HCT116 (cell line): Measurements from ENCODE around the gene VAV1. TPM values are rescaled to one million over a fixed set of nuclear protein-coding genes. Genes with fewer than 3 reads are reported as not detected.

Experiments used
- ATAC-seq: fragments of 200-7000 bp; cut with Tn5 transposase; 2 replicates; pipeline ENCODE4 v1.9.1; 2020; ENCODE audit warnings: mild to moderate bottlenecking, moderate library complexity
- BruUV-seq: library from RNA; stranded (reverse); fragments of 400-500 nt; replicated peaks from 2 replicates; lab custom pipeline; 2021; lab: Mats Ljungman, UMichigan
- CTCF ChIA-PET: fragments of 300-600 bp; sonication (Branson Sonifier 250); formaldehyde crosslinking; loops from one replicate; lab custom pipeline; 2021; ENCODE audit warnings: antibody characterized with exemption; lab: Charles Lee
- POLR2A ChIA-PET: fragments of 300-600, 350-600 bp; sonication (Branson Sonifier 250); formaldehyde crosslinking; loops from one replicate; lab custom pipeline; 2021; ENCODE audit warnings: antibody characterized with exemption; lab: Charles Lee
- RAD21 ChIA-PET, 2 experiments: fragments of 300-600 bp; sonication (Branson Sonifier 250); formaldehyde crosslinking; loops; one replicate each; lab custom pipeline; 2023; ENCODE audit warnings: low total read pairs in 2 of 2; ENCODE audit not compliant: uncharacterized antibody in 2 of 2, unreplicated experiment in 2 of 2, low non-redundant PET in 1 of 2; lab: Charles Lee
- DNase-seq: peaks from one replicate; pipeline ENCODE4 v3.0.0-alpha.2; 2010; ENCODE audit warnings: low read depth, low spot score
- H2AFZ ChIP-seq: fragments of 200-600 bp; shearing (Covaris generic), sonication (generic); 2 replicates; pipeline ENCODE4 v1.6.1; 2017; ENCODE audit warnings: low read depth, mixed run types, mixed read lengths, antibody characterized with exemption, low read length; ENCODE audit not compliant: poor library complexity, severe bottlenecking
- H3K27ac ChIP-seq: 2 replicates; pipeline ENCODE4 v1.5.1; 2012; ENCODE audit warnings: low read depth, low read length
- H3K27me3 ChIP-seq: fragments of 200-600 bp; sonication (generic); 2 replicates; pipeline ENCODE4 v1.6.1; 2016; ENCODE audit warnings: mixed run types, low read length, mixed read lengths; ENCODE audit not compliant: insufficient read depth
- H3K36me3 ChIP-seq, 2 experiments: fragments of 200-500 bp in 1 of 2; fragments of 200-600 bp in 1 of 2; sonication (Bioruptor generic) in 1 of 2; sonication (generic) in 1 of 2; 2 replicates each; pipeline versions ENCODE4 v1.5.1 to v1.6.1; 2014 to 2016; ENCODE audit warnings: low read length in 2 of 2, inconsistent platforms in 1 of 2, mixed read lengths in 1 of 2, mixed run types in 1 of 2; ENCODE audit not compliant: insufficient read depth in 2 of 2, control insufficient read depth in 1 of 2
- H3K4me1 ChIP-seq, 2 experiments: fragments of 200-600 bp in 1 of 2; sonication (generic) in 1 of 2; 2 replicates each; pipeline versions ENCODE4 v1.5.1 to v1.6.1; 2012 to 2017; ENCODE audit warnings: low read length in 2 of 2, inconsistent platforms in 1 of 2, mild to moderate bottlenecking in 1 of 2, mixed read lengths in 1 of 2, mixed run types in 1 of 2, moderate library complexity in 1 of 2; ENCODE audit not compliant: insufficient read depth in 2 of 2, control insufficient read depth in 1 of 2
- H3K4me2 ChIP-seq: fragments of 200-600 bp; sonication (generic); 2 replicates; pipeline ENCODE4 v1.6.1; 2017; ENCODE audit warnings: mixed run types, low read length, mixed read lengths
- H3K4me3 ChIP-seq, 2 experiments: fragments of 200-600 bp in 1 of 2; sonication (generic) in 1 of 2; replicated peaks in 1 of 2; 2 replicates each; pipeline ENCODE4 v1.5.1; 2011 to 2016; ENCODE audit warnings: low read length in 2 of 2, control low read depth in 1 of 2, low read depth in 1 of 2, mild to moderate bottlenecking in 1 of 2, mixed read lengths in 1 of 2, mixed run types in 1 of 2
- H3K79me2 ChIP-seq: fragments of 200-600 bp; sonication (generic); 2 replicates; pipeline ENCODE4 v1.6.1; 2017; ENCODE audit warnings: mild to moderate bottlenecking, mixed run types, low read length, moderate library complexity, mixed read lengths; ENCODE audit not compliant: insufficient read depth
- H3K9ac ChIP-seq: fragments of 200-600 bp; sonication (generic); 2 replicates; pipeline ENCODE4 v1.6.1; 2016; ENCODE audit warnings: low read length, mixed read lengths
- H3K9me2 ChIP-seq: fragments of 200-600 bp; sonication (generic), shearing (Covaris generic); 2 replicates; pipeline ENCODE4 v1.6.1; 2017; ENCODE audit warnings: mixed run types, mild to moderate bottlenecking, moderate library complexity; ENCODE audit not compliant: insufficient read depth
- H3K9me3 ChIP-seq, 2 experiments: fragments of 200-500 bp in 1 of 2; fragments of 200-600 bp in 1 of 2; sonication (Bioruptor generic) in 1 of 2; sonication (generic) in 1 of 2; 2 replicates each; pipeline ENCODE4 v1.6.1; 2014 to 2017; ENCODE audit warnings: low read length in 2 of 2, mixed read lengths in 2 of 2, inconsistent platforms in 1 of 2, low read depth in 1 of 2, mild to moderate bottlenecking in 1 of 2, mixed run types in 1 of 2, moderate library complexity in 1 of 2; ENCODE audit not compliant: control insufficient read depth in 1 of 2, insufficient read depth in 1 of 2
- H4K20me1 ChIP-seq: fragments of 200-600 bp; sonication (generic), shearing (Covaris generic); 2 replicates; pipeline ENCODE4 v1.6.1; 2017; ENCODE audit warnings: mixed run types, mild to moderate bottlenecking, moderate library complexity; ENCODE audit not compliant: insufficient read depth
- ATF3 ChIP-seq: IDR thresholded peaks from 2 replicates; pipeline ENCODE4 v1.6.1; 2012
- EGR1 ChIP-seq: IDR thresholded peaks from 2 replicates; pipeline ENCODE4 v1.6.1; 2012; ENCODE audit warnings: low read depth
- ELF1 ChIP-seq: IDR thresholded peaks from 2 replicates; pipeline ENCODE4 v1.6.1; 2012; ENCODE audit warnings: low read depth, borderline replicate concordance
- EZH2 ChIP-seq: fragments of 200-600 bp; sonication (generic); IDR thresholded peaks from 2 replicates; pipeline ENCODE4 v1.6.1; 2017; ENCODE audit warnings: antibody characterized with exemption, mixed run types
- EZH2phosphoT487 ChIP-seq: fragments of 200-600 bp; IDR thresholded peaks from 2 replicates; pipeline ENCODE4 v1.6.1; 2018; ENCODE audit warnings: antibody characterized with exemption, borderline replicate concordance
- FOSL1 ChIP-seq: IDR thresholded peaks from 2 replicates; pipeline ENCODE4 v1.6.1; 2012; ENCODE audit warnings: low read depth
- JUND ChIP-seq: IDR thresholded peaks from 2 replicates; pipeline ENCODE4 v1.6.1; 2012
- POLR2A ChIP-seq: IDR thresholded peaks from 2 replicates; pipeline ENCODE4 v1.7.0; 2011; ENCODE audit warnings: borderline replicate concordance; ENCODE audit not compliant: insufficient read depth, insufficient read length; ENCODE audit errors: extremely low read depth
- POLR2AphosphoS5 ChIP-seq: IDR thresholded peaks from 2 replicates; pipeline ENCODE4 v1.6.1; 2011; ENCODE audit warnings: mild to moderate bottlenecking, low read depth, low read length, moderate library complexity
- RAD21 ChIP-seq: IDR thresholded peaks from 2 replicates; pipeline ENCODE4 v1.6.1; 2012; ENCODE audit warnings: low read depth, mild to moderate bottlenecking
- SIN3A ChIP-seq: IDR thresholded peaks from 2 replicates; pipeline ENCODE4 v1.6.1; 2012; ENCODE audit warnings: low read depth
- SP1 ChIP-seq: IDR thresholded peaks from 2 replicates; pipeline ENCODE4 v1.6.1; 2012; ENCODE audit warnings: low read depth
- SRF ChIP-seq: IDR thresholded peaks from 2 replicates; pipeline ENCODE4 v1.6.1; 2012; ENCODE audit warnings: low read depth
- TCF7L2 ChIP-seq: IDR thresholded peaks from 2 replicates; pipeline ENCODE4 v1.7.0; 2011; ENCODE audit warnings: borderline replicate concordance, inconsistent platforms; ENCODE audit not compliant: insufficient read depth, insufficient read length; ENCODE audit errors: extremely low read depth
- YY1 ChIP-seq: IDR thresholded peaks from 2 replicates; pipeline ENCODE4 v1.6.1; 2011; ENCODE audit warnings: low read length, low read depth, moderate library complexity, mild to moderate bottlenecking; ENCODE audit not compliant: insufficient replicate concordance; ENCODE audit errors: extremely low read depth
- intact Hi-C: fragments of 100-400 bp; cut with micrococcal nuclease; formaldehyde crosslinking; loops from 2 replicates; pipeline ENCODE4 v1.10.0; 2022
- total RNA-seq: library from RNA; stranded (reverse); gene quantifications from one replicate; pipeline ENCODE4 v1.2.1, GENCODE V29; 2021; ENCODE audit not compliant: unreplicated experiment
- TF ChIP-seq, protein P1 (sequence below): IDR thresholded peaks from 2 replicates; pipeline ENCODE4 v1.6.1; 2012

The VAV1 gene
- total RNA-seq, 1 experiment from 2014 or later = 20.6 TPM

GRCh38 chr19:6800991-6801484 is 28.5 kb downstream of the VAV1 start (continued):
- TF ChIP-seq FOSL1 (0 out of 2 replicates have a peak, but pooled peaks have one; percentile 23), SIN3A (peak; percentile 36; the same call in 1 of the 2 replicates), JUND (peak; percentile 35; the same call in 1 of the 2 replicates), SRF (no peak), RAD21 (0 out of 2 replicates have a peak, but pooled peaks have one; percentile 14), TCF7L2 (no peak), EZH2phosphoT487 (no peak), ELF1 (no peak)
- TF ChIP-seq, protein P1, sequence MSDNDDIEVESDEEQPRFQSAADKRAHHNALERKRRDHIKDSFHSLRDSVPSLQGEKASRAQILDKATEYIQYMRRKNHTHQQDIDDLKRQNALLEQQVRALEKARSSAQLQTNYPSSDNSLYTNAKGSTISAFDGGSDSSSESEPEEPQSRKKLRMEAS = peak; percentile 59

DNA sequence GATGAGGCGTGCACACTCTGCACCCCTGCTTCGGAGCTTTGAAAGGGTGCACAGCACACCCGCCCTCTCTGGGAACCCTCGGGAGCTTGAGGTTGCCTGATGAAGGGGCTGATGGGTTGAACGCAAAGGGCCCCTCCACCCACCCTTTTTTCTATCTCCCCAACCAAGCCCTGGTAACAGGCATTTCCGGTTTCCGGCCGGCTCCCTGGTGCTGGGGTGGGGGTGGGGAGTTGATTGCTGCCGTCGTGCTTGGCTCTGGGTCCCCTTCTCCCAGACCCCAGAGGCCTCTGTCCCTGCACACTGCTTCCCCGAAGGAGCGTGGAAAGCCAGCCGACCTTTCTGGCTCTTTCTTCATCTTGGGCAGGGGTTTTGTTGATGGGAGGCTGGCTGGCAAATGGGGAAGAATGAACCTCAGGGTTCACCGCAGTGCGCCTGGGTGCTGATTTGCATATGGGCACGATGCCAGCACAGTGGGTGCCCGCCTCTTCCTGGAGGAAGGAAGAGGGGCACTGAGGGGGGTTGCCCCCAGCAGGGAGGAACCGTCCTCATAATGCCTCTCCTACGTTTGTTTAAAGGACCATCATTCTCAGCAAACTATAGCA is 29.1 kb downstream of the VAV1 start:
- Histone ChIP-seq H3K4me2 (peak overlapping the region; percentile 98), H3K4me1 (peaks cover 16 to 29% of the 10 kb centered on the region in 2 experiments), H3K9me2 (no peaks in the 10 kb centered on the region), H3K27ac (peak overlapping the region; percentile 95), H3K9me3 (no peaks in the 10 kb centered on the region), H3K4me3 (peak overlapping the region; percentile 62 to 79), H3K36me3 (no peaks in the 10 kb centered on the region), H3K27me3 (no peaks in the 10 kb centered on the region), H3K79me2 (no peaks in the 10 kb centered on the region), H3K9ac (peak overlapping the region; percentile 89), H2AFZ (peak overlapping the region; percentile 54), H4K20me1 (no peaks in the 10 kb centered on the region)
- ChIA-PET CTCF (interaction anchor here (1.3 kb wide), 1 partner anchor 34 kb away, joined by 3 read pairs; no protein-coding TSS in a partner anchor), RAD21 (interaction anchor here in 1 of 2 experiments (1.4 kb wide), 1 partner anchor 62 kb away, joined by 4 read pairs; no protein-coding TSS in a partner anchor), POLR2A (interaction anchor here (0.9 kb wide), 3 partner anchors 8 to 35 kb away, joined by 3 to 4 read pairs (median 3); partner anchors contain the start of gene SH2D3A)
- intact Hi-C loops = loop anchor here (2.0 kb wide), 1 partner anchor 35 kb away; the partner anchor contains the start of gene SH2D3A
- ATAC-seq (peak; percentile 78), DNase-seq (peak; percentile 56)
- TSS peak; percentile 97 for BruUV-seq
- TF ChIP-seq SIN3A (peak; percentile 29; the same call in 1 of the 2 replicates), JUND (no peak), POLR2A (peak; percentile 66), SP1 (peak; percentile 24; the same call in 1 of the 2 replicates), ELF1 (peak; percentile 66), EZH2 (no peak), YY1 (peak; percentile 37), POLR2AphosphoS5 (peak; percentile 81), EGR1 (peak; percentile 62), ATF3 (no peak)
- TF ChIP-seq, protein P1 = 0 out of 2 replicates have a peak, but pooled peaks have one; percentile 48
